HG02571 (cell line): ENCODE measurements around the gene C17orf75.
A peak's percentile ranks its signal among the peaks of the same experiment; 100 is the strongest.
"Not testable (repeated sequence)": the region's sequence is repeated elsewhere in the genome, so short reads cannot be mapped to it uniquely, and the experiment has no call there.

ENCODE experiments used
- ATAC-seq: cut with Tn5 transposase; IDR thresholded peaks from one replicate; pipeline ENCODE4 v1.9.1; 2021; ENCODE audit warnings: mild to moderate bottlenecking, moderate library complexity; ENCODE audit not compliant: unreplicated experiment

The C17orf75 gene

DNA sequence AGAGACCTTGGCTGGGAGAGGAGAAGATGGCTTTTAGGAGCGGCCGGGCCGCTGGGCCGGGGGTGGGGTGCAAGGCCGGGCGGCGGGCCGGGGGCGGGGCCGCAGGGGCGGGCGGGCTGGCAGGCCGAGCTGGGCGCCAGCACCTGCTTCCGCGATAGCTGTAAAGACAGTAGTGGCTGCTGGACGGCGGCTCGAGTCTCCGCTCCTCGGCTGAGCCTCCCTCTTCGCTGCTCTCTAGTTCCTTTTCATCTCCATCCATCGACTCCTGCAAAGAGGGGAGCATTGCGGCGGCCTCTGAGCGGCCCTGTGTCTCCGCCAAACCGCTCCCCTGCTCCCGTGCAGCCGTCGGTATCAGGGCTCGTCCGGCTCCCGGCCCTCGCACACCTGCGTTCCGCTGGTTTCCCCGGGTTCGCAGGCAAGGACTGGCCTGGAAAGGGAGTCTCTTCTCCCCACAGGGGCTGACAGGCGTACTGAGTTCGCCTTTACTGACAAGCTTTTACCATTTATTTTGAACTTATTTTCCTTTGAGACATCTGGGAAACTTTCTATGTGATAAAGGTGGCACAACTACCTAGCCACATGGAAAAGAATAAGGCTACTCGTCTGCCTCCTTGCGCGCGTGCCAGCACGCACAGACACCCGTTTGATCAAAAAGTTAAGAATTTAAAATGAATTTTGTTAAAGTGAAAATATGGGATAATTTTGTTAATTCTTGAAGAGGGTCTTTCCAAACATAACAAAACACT is at the start of gene C17orf75:
C17orf75 (minus strand) TSS at position 317 of the 746 bp plus-strand sequence; CDS start at position 283, 34 bp downstream.
- ATAC-seq: peak; percentile 76

DNA sequence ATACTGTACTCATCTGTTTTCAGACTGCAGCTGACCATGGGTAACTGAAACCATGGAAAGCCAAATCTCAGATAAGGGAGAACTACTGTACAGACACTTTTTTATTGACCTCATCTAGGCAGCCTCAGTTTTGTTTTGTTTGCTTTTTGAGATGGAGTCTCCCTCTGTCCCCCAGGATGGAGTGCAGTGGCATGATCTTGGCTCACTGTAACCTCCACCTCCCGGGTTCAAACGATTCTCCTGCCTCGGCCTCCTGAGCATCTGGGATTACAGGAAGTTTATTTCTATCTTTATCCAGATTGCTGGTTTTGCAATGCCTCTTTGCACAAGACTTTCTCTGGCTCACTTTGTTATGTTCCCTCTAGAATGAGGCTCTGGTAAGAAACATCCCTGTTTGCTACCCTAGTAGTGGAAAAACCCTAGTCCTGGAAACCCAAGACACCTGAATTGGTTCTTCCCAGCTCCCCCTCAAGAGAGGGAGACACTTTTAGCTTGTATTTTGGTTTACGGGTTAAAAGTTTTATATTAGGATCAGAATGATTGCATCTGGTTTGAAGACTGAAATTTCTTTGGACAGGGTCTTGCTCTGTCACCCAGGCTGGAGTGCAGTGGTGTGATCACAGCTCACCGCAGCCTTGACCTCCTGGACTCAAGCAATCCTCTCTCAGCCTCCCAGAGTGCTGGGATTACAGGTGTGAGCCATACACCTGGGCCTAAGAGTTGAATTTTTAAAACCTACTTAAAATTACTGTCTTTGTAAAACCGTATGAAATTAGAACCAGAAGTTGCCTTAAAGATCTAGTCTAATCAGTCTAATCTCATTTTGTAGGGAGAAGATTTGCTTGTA is 46.9 kb upstream of the C17orf75 start:
- no peak for ATAC-seq

- ATAC-seq: not testable (repeated sequence)
Measured at GRCh38 chr17:32388128-32388527, 46.2 kb upstream of the C17orf75 start.

GRCh38 chr17:32386844-32387243 is 44.9 kb upstream of the C17orf75 start:
- ATAC-seq: no peak

DNA sequence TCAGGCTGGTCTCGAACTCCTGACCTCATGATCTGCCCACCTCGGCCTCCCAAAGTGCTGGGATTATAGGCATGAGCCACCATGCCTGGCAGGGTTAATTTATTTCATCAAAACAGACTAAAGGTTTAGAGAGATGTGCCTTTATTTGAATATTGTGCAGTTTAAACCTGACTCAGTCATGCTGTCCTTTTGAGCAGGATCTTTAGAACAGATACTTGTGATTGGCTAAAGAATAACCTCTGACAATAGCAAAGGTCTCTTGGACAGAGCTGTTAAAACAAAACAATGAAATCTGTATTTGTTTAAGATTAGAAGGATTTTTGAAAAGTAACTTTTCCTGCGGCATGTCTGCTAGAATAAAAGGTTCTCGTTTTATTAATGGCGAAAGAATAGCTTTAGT is 44.0 kb upstream of the C17orf75 start:
- no peak for ATAC-seq

DNA sequence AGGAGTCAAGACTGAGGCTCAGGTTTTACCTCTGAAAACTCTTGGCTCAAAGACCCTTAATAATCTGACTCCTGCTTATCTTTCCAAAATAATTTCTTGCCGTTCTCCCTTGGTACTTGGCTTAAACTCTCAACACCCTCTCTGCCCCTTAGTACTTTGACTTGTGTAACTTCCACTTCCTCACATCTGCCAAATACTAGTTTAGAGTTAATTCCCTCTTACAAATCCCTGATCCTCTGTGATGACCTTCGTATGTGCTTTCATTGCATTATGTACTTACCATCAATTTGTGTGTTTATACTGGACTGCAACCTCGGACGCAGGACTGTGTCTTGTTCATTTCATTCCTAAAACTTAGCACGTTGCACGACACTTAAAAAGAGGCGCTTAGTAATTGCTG is 43.1 kb upstream of the C17orf75 start:
- ATAC-seq: no peak

DNA sequence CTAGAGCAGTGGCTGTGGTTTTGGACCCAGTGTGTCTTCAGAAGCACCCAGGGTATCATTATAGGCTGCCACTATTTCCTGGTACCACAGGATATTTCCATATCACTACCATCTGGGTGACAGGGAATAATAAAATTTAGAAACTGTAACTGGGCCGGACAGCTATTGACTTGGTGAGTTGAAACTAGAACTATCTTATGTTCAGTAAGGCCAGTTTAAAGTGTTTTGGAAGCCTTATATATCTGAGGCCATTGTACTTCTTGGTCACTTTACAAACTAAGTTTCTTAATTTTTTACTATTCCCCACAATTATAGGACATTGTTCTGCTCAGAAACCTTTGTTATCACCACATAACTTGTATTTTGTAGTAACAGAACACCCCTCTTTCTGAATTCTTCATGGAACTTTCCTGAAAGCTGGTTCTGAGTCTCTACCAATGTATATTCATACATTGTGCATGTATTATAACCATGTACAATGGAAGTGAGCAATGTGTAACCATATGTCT is 42.0 kb upstream of the C17orf75 start:
- no peak for ATAC-seq

GRCh38 chr17:32382526-32383223 is 40.7 kb upstream of the C17orf75 start:
- ATAC-seq: no peak

DNA sequence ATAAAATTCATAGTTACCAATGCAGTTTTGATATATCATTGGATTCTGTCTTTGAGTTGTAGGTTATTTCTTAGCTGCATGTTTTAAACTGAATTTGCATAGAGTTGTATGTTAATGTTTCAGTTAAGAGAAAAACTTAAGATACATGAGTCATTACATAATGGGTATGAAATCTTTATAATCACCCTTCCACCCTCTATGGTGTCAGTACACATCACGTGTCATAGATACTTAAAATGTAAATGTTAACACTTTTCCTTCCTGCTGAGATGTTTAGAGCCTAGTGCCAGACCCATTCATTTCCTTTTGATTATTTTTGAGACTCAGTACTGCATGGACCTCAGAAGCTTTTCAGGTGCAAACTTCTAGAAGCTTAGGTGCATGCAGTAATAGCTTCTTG is 28.5 kb upstream of the C17orf75 start:
- no peak for ATAC-seq

DNA sequence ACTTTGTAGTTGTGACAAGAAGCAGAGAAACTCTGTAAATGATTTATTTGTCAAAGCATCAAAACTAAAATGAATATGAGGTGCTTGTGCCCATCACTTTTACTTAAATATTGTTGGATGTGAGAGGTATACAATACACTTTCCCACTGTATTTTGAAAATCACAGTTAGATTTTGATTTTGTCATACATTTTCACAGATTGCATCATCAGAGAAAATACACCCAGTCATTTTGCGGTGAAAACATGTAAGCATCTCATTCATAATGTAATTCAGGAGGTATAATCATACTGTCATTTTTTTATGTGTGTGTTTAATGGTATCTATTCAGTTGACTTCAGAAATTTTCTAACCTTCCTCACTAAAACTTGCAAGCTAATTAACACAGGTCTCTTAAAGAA is 19.3 kb upstream of the C17orf75 start:
- ATAC-seq: no peak

- no peak for ATAC-seq
Measured at GRCh38 chr17:32357615-32358014, 15.6 kb upstream of the C17orf75 start.

- no peak for ATAC-seq
Measured at GRCh38 chr17:32356750-32357149, 14.8 kb upstream of the C17orf75 start.

DNA sequence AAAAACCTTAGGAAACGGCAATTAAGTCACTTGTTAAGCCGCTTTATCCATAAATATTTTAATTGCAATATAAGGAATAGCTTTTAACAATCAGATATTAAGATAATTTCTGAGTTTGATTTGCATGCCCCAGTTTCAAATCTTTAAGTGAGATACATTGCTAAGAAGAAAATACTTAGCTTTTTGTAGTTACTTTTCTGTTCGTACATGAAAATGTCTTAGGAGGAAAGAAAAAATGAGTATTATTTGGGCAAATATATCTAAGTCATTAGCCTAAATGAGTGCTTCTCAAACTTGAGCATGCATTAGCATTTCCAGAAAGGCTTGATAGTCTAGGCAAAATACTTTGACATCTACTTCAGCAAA is 14.4 kb upstream of the C17orf75 start:
- no peak for ATAC-seq

GRCh38 chr17:32355649-32356377 is 13.8 kb upstream of the C17orf75 start:
- ATAC-seq: no peak

GRCh38 chr17:32352734-32353133 is 10.8 kb upstream of the C17orf75 start:
- not testable (repeated sequence) for ATAC-seq

GRCh38 chr17:32350666-32351418 is 8.9 kb upstream of the C17orf75 start:
- peak; percentile 20 for ATAC-seq

GRCh38 chr17:32349854-32350665 is 8.1 kb upstream of the C17orf75 start, which contains the start of gene ZNF207:
TSS of gene ZNF207 (plus strand) at chr17:32350157. CDS start at chr17:32350286, 129 bp downstream.
- peak; percentile 74 for ATAC-seq

DNA sequence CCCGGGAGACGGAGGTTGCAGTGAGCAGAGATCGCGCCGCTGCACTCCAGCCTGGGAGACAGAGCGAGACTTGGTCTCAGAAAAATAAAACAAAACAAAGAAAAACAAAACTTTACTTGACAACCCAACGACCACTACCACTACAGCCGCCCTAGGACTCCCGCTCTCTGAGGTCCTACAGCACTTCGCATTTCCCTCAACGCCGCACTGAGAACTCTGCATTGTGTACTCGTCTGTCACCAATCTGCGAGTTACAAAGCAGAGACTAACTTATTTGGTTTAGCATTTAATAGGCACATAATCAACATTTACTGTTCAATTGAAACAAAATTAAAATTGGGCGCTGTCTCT is 7.5 kb upstream of the C17orf75 start:
- ATAC-seq: no peak

GRCh38 chr17:32348483-32348800 is 6.5 kb upstream of the C17orf75 start:
- ATAC-seq: no peak
